ENCODE results near the gene KIAA0319L.
A peak's percentile ranks its signal among the peaks of the same experiment; 100 is the strongest.

KIAA0319L gene

DNA sequence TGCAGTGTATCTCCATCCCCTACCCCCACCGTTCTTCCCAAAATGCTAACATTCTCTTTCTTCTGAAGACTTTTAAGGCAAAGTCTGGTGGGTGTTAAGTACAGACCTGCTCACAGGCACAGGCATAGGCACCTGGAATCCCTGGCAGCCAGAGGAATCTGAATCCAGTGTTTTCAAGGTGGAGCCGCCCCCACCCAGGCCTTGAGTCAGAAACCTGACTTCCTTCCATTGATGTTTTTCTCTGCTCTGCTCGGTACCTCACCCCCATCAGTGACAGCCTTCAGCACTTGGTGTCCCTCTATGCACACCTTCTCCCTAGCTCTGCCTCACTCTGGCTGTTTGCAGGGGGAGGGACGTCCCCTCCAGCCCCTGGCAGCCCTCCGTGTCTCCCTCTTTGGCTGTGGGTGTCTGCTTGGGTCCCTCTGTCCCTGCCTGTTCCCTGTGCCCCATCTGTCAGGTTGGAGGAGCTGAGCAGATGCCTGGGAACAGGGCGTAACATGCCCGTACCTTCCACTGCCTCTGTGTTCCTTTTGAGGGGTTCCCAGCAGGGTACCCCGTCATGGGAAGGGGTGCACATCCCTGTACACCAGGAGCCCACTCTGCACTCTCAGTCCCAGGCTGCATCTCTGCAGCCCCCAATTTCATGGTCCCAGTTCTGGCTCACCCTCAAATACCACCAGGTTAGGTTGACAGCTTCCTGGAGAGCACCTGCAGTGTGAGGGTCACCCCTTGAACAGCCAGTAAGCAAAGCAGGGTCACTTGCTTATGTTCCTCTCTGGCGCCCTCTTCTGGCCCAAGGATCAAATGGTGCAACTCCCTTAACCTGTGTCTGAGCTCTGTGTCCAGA, 7.1 kb upstream of the KIAA0319L start:
- H3K4me3 ChIP-seq (ENCODE audit: low read depth, low read length) = no peak overlapping the region

DNA sequence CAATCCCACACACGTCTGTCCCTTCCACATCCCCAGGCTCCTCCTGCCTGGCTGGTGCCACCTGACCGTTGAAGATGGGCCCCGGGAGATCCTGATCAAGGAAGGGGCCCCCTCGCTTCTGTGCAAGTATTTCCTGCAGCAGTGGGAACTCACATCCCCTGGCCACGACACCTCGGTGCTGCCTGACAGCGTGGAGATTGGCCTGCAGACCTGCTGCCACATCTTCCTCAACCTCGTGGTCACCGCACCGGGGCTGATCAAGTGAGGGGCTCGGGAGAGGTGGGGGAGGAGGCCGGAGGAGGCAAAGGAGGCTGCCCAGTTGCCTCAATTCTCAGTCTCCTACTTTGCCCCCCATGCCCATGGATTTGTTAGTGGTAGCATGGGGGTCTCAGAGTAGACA, 6.0 kb upstream of the KIAA0319L start:
- H3K4me3 ChIP-seq (ENCODE audit: low read depth, low read length) = no peak overlapping the region

DNA sequence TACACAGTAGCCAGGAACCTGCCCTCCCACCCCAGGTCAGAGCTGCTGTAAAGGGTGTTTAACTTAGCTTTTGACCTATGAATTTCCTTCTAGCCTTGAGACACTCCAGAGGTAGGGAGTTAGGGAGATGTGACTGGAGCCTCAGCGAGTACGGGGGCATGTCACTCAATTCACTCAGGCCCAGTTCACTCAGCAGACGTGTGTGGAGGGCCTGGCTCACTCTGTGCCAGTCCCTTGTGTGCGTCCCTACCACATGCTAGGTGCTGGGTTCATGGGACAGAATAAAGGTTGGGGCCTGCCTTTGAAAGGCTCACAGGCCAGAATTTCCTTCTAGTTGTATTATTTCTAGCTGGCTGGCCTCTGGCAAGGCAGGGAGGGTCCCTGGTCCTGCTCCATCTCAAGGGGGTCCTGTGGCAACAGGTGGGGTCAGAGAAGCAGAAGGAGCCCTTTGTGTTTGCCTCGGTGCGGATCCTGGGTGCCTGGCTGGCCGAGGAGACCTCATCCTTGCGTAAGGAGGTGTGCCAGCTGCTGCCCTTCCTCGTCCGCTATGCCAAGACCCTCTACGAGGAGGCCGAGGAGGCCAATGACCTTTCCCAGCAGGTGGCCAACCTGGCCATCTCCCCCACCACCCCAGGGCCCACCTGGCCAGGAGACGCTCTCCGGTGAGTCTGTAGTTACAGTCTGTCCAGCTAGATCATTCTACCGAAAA, 4.9 kb upstream of the KIAA0319L start:
- no peak overlapping the region for H3K4me3 ChIP-seq (ENCODE audit: low read depth, low read length)

DNA sequence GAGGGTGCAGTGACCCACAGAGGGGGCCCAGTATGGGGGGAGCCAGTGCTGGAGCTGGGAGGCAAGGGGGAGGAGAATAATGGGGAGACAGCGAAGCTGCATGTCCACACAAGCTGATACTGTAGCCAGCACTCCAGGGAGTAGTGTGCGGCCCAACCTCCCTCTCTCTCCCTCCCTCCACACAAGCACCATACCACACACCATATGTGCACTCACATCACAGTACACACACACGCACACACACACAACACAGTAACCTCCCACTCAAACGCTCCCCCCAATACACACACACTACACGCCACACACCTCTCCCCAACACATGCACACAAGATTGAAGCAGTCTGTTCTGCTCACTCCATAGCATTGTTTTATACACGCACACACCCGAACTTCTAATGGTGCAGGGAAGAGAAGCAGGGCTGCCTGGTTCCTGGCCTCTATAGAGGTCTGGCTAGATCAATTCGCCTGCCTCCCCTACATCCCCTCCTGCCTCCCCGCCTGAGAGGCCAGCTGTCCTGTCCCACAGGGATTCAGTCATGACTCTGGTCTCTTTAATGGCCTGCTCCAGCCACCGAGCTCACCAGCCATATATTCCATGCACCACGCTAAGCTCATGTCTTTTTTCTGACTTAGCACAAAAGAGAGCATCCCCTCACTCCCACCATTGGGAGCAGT, 4.2 kb upstream of the KIAA0319L start:
- no peak overlapping the region for H3K4me3 ChIP-seq (ENCODE audit: low read depth, low read length)

DNA sequence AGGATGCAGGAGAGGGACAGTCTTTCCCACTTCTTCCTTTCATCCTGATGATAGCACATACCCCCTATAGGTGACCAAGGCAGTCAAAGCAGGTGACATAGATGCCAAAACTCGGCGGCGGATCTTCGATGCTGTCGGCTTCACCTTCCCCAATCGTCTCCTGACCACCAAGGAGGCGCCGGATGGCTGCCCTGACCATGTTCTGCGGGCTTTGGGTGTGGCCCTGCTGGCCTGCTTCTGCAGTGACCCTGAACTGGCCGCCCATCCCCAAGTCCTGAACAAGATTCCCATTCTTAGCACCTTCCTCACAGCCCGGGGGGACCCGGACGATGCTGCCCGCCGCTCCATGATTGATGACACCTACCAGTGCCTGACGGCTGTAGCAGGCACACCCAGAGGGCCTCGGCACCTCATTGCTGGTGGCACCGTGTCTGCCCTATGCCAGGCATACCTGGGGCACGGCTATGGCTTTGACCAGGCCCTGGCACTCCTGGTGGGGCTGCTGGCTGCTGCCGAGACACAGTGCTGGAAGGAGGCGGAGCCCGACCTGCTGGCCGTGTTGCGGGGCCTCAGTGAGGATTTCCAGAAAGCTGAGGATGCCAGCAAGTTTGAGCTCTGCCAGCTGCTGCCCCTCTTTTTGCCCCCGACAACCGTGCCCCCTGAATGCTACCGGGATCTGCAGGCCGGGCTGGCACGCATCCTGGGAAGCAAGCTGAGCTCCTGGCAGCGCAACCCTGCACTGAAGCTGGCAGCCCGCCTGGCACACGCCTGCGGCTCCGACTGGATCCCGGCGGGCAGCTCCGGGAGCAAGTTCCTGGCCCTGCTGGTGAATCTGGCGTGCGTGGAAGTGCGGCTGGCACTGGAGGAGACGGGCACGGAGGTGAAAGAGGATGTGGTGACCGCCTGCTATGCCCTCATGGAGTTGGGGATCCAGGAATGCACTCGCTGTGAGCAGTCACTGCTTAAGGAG, 3.3 kb upstream of the KIAA0319L start:
- H3K4me3 ChIP-seq (ENCODE audit: low read depth, low read length) = no peak overlapping the region

DNA sequence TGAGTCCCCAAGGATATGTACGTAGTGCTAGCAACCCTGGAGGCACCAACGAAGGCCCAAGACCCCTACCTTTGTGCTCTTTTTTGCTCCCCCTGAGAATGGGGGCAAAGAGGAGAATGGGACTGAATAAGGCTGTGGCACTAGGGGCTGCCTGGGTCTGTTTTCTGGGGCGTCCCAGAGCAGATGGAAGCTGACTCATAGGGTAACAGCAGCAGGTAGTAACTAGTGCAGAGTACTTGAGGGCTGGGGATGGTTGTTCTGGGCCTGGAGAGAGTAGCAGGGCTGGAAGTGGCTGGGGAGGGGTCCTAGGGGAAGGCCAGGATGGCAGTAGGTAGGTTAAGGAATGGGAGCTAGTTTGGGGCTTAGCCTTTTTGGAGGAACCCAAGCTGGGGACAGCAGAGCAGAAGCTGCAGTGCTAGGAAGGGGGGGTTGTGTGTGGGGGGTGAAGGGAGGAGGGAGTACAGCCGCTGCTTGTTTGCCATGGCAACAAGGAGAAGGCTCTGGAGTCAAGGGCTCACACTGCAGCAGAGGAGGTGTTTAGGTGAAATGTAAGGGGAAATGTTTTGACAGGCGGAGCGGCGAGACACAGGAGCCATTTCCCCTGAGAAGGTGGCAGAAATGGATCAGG, 2.2 kb upstream of the KIAA0319L start:
- no peak overlapping the region for H3K4me3 ChIP-seq (ENCODE audit: low read depth, low read length)

DNA sequence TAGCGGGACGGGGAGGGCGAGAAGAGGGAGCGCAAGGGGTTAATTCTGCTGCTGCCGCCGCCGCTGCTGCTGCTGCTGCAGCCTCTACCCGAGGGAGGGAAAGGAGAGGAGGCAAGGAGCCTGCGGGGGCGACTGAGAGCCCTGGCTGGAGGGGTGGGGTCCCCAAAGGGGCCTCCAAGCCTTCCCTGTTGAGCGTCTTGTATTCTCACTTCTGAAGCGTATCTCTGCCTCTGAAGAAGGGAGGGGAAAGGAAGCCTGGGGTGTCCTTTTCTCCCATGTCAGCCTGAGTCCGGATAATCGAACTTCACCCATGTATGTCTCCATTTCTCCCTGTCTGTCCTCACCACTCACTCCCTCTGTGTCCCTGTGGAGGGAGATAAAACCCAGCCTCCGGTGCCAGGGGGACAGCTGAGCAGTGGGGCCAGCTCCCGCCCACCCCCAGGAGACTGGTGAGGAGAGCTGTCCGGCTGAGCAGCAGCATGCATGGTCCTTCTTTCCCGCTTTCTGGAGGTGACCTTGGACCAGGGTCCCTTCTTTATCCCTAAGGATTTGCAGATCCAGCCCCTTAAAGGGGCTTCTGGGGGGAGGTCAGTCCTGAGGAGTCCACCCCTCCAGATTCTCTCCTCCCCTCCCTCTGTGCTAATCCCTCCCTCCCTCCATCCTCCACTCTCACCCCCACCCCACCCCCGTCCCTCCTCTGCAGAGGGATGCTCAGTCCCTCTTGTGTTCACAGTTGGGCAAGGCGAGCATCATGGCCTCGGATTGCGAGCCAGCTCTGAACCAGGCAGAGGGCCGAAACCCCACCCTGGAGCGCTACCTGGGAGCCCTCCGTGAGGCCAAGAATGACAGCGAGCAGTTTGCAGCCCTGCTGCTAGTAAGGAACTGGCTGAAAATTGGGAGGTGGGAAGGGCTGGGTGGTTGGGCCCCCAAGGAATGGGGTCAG, 1.4 kb upstream of the KIAA0319L start:
- H3K4me3 ChIP-seq (ENCODE audit: low read depth, low read length) = peak overlapping the region; percentile 86

DNA sequence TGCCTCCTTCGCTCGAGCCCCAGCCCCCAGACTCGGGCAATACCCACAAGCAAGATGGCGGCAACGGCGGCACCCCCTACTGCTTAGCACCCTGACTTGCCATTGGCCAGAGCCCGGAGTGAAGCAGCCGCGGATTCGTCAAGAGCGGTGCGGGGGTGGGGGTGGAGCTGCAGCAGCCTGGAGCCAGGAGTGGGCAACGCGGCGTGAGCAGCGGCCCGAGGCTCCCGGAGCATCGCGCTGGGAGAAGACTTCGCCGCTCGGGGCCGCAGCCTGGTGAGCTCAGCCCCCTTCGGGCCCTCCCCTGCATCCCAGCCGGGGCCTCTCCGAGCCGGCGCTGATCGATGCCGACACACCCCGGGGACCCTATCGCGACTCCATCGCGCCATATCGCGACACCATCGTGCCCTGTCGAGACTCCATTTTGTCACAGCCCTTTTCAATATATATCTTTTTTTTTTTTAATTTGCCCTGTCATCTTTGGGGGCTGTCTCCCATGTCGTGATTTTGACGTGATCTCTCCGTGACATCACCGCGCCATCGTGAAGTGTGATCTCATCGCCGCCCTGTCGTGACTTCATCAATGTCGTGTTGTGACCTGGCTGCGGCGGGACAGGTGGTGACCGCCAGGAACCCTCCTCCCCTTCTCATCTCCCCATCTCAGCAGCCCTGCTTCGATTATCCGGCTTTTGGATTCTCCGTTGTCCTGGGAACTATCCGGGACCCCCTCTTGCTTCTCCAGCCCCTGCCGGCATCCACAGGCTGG, 589 bp upstream of the KIAA0319L start, which contains the start of gene NCDN:
Gene NCDN (plus strand): TSS at position 189 of the 763 bp plus-strand sequence. CDS start 392 bp downstream, at position 581.
- peak within 1 kb of the TSS; percentile 86 for H3K4me3 ChIP-seq (ENCODE audit: low read depth, low read length)

DNA sequence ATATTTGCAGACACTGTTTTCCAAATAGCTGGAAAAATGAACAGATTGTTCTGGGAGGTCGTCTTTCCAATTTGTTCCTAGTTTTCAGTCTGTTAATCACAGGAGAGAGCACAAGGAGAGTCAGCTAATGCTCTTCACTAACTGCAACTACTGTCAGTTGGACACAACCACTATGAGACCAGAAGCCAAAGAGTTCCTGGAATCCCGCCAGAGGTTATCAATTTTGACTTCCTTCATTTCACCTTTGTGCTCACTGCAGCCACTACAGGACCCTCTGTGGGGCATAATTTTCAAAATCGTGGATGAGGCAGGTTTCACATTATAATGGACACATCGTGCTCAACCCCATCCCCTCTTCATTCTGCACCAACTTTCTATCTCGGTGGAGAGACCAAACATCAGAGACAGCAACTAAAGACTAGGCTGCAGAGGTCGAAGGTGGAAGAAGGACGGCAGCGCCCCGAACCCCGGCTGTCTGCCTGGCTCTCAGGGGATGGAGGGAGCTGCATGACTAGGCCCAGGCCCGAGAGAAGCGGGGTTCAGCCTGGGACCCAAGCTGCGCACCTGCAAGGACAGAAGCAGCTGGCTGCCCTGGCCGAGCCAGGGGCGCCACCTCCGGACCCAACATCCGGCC, 602 bp downstream of the KIAA0319L start:
- peak overlapping the region; percentile 86 for H3K4me3 ChIP-seq (ENCODE audit: low read depth, low read length)

DNA sequence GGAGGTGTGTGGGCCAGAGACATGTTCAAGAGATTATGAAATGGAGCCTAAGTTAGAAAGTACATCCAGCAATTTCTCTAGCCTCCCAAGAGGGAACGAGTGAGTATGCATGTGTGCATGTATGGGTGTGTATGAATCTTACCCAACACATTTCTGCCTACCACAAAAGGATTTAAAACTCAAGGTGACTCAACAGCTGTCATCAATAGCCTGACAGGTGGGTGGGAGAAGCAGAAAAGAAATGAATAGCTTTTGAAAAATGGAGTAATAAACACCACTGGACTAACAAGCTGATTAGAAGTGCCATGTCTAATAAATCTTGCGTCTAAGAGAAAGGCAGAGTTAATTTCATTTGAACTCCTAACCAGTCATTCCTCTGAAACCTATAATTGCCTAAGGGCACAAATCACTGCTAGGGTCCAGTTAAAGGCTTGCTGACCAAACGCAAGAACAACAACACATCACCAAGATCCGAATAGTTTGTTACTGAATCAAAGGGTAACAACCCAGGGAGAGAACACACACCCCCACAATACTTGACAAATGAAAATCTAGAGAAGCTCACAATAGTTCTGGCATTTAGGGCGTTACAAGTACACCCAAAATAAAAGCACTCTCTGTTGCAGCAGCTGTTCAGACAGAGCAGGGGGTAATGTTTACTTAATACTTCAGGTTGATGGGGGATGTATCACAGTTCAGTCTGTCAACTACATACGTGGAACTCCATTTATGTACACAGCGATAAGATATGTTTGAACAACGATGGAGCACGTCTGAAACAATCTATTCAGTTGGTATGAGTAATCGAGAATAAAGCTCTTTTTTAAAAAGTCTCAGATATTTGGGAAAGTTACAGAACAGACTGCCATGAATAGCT, 1.4 kb downstream of the KIAA0319L start:
- H3K4me3 ChIP-seq (ENCODE audit: low read depth, low read length) = peak overlapping the region; percentile 86

DNA sequence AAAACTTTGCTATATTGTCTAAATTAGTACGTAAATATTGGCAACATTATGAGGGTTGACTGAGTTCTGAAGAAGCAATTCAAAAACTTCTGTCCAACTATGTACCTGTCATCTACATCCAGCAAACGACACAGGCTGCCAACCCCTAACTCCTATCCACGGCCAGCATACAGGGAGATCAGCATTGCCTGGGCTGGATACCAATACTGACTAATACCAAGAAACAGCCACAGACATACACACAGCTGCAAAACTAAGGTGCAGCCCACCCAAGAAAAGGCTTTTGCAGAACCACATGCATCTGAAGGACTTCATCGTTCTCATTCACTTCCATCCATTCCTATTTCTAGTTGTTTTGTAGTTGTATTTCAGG, 2.0 kb downstream of the KIAA0319L start:
- peak overlapping the region; percentile 18 for H3K4me3 ChIP-seq (ENCODE audit: low read depth, low read length)

DNA sequence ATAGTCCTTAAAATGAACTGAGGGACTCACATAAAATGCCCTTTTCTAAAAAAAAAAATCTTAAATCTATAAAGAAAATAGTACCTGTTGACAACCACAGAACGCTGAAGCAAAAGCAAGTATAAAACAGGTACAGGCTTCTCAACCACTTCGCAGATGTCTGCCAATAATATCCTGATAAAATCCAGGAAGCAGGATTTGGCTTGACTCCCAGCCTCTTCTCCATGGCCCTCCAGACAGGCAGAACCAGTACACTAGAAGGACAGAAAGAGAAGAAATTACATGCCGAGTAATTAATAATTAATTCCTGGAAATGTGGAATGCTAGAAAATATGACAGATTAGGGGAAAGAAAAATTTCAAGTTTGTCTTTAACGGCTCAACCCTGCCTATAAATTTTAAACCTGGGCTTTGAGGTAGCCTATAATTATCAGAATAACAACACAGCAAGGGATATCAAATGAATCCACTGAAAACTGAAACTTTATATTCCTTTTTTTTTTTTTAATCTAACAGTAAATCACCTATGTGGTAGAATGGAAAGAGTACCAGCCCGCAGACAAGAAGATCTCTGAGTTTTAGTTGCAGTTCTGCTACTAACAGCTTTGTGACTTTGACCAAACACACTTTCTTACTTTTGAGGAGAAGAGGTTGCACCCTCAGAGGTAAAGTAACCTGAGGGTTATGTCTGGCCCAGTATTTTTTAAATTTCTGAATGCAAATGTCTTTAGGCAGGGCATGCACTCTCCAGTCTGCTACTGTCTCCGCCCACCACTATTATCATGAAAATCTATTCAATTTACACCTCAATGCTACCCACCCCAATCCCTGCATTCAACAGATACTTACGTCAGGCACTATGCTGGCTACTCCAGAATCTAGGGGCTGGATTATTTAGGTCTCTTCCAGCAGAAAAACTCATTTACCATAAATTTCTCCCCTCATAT, 2.7 kb downstream of the KIAA0319L start:
- H3K4me3 ChIP-seq (ENCODE audit: low read depth, low read length) = peak overlapping the region; percentile 18

DNA sequence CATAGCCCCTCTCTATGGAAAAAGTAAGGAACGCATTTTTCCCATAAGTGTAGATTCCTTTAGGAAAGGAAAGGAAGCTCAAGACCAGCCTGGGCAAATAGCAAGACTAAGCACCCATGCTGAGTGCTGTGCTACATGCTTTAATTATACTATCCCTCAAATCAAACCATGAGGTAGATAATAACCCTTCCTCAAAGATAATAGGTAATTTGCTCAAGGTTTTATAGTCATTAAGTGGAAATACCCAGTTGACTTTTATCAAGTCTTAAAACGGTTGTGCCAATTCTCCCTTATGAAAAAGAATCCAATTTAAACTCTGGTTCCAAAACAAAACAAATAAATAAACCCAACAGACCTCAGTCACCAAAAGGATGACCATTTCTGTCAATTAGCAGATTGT, 3.4 kb downstream of the KIAA0319L start:
- H3K4me3 ChIP-seq (ENCODE audit: low read depth, low read length) = no peak overlapping the region

DNA sequence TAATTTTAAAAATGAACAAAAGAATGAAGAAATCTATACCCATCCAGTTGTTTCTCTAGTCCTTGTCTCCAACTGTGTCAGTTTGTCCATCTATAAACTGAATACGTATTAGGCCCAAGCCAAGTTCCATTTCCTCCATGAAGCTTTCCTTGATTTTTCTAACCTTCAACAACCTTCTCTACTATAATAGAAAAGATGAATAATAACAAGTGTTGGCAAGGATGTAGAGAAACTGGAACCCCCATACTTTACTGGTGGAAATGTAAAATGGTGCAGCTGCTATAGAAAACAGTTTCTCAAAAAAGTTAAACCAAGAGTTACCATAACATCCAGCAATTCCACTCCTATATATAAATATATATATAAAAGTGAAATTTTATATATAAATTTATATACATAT, 10.6 kb downstream of the KIAA0319L start:
- no peak overlapping the region for H3K4me3 ChIP-seq (ENCODE audit: low read depth, low read length)

DNA sequence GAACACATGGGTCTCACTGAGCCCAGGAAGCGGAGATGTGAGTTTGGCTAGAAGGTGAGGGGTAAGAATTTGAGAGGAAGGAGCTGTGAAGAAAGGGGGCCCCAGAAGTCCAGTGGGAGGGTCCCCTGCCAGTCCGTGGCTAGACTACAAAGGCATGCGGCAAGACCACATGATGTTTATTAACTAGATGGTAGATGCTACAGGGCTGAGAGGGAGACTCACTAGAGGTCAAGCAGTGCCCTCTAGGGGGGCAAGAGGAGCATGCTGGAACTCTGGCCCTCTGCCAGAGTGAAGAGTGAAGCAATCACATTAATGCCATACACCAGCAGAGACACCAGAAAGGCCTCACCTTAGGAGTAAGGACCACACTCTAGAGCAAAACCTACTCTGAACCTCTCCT, 12.2 kb downstream of the KIAA0319L start:
- H3K4me3 ChIP-seq (ENCODE audit: low read depth, low read length) = no peak overlapping the region

DNA sequence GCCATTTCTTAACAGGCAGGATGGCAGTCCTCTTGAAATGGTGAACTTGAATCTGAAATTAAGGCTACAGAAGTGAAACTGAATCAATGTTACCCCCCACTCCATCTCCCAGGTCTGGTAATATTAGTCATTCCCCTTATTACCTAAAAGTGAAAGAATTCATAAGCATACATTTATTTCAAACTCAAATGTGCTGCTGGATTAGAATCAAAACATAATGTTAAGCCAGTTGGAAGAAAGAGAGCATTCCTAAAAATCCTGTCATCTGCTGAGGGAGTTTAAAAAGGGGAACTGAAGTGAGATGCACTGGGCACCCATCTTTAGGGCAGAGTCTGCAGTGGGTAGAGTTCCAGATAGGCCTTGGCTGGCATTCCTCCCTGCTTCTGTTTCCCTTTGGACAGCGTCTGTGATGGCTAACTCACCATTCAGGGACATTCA, 17.4 kb downstream of the KIAA0319L start:
- no peak overlapping the region for H3K4me3 ChIP-seq (ENCODE audit: low read depth, low read length)
